GM21717 (cell line): ENCODE measurements around the gene CNTNAP2.

Source experiments
- ATAC-seq: cut with Tn5 transposase; IDR thresholded peaks from one replicate; pipeline ENCODE4 v1.9.1; 2021; ENCODE audit warnings: mild to moderate bottlenecking, moderate library complexity; ENCODE audit not compliant: unreplicated experiment

The CNTNAP2 gene

DNA sequence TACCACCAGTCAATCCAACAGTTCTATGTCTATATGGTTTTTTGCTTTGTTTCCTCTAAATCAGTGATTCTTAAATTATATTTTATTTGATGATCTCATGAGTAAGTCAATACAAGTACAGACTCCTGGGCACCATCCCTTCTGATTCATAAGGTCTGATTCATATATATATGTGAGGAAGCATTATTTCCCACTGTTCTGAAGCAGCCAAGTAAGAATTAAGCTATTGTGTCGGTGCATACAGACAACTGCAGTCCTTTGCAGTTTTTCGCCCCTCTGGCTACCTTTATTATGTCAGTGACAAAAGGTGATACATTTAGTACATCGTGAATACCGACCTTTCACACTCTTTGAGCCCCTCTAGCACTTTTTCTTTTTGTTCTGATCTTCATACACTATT lies 1394.3 kb downstream of the CNTNAP2 start:
- no peak for ATAC-seq

DNA sequence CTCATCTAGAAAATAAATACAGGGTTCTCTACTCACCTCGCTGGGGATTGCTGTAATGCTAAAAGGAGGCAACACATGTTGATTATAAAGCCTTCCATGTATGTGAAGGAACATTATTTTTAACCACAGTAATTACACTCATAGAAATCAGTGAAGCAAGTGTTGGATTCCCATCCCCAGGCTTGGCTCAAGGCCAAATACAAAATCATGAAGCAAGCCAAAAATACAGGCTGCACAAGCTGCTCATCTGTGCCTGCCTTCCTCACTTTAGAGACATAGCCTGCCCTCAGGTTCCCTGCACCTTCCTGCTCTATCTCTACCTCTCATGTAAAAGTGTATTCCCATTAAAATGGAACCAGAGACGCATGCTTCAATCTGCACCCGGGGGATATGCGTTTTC lies 1396.8 kb downstream of the CNTNAP2 start:
- no peak for ATAC-seq

DNA sequence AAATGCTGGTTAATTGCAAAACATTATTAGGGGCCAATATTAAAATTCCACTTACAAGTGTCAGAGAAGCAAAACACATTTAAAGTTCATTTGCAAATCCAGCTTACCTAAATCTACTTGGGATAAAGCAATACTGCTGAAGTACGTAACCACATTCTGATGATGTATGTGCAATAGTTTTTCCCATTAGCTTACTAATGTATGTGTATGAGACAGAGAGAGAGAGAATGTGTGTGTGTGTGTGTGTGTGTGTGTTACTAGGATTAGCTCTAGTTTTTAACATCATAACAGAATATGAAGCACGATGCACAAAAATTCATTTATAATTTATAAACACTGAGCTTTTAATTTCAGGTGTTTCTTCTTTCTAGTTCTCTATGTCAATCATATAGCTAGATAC lies 1399.8 kb downstream of the CNTNAP2 start:
- no peak for ATAC-seq

DNA sequence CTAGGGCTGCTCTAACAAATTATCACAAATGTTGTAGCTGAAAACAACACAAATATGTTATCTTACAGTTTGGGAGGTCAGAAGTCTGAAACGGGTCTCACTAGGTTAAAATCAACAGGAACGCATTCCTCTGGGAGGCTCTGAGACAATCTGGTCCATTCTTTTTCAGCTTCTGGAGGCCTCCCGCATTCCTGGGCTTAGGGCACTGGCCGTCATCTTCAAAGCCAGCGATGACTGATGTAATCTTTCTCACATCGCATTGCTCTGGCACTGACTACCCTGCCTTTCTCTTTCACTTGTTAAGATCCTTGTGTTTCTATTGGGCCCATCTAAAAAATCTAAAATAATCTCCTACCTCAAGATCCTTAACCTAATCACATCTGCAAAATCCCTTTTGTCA lies 1402.5 kb downstream of the CNTNAP2 start:
- ATAC-seq: no peak

DNA sequence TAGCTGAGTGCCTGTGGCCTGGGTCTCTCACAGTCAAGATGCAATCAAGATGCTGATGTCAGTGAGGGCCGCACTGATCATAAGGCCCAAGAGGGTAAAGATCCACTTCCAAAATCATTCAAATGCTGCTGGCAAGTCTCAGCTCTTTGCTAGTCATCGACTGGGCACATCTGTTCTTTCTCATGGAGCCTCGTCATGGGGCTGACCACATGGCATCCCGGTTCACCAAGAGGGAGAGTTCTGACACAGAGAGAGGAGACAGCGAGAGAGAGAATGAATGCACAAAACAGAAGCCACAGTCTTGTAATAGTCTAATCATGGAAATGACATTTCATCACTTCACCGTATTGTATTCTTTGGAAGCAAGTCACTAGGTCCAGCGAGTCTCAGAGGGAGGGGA lies 1406.5 kb downstream of the CNTNAP2 start:
- no peak for ATAC-seq

- no peak for ATAC-seq
These were observed 1408.2 kb downstream of the CNTNAP2 start for GRCh38 chr7:147524726-147525250.

- no peak for ATAC-seq
These were observed 1408.7 kb downstream of the CNTNAP2 start for GRCh38 chr7:147525325-147525724.

DNA sequence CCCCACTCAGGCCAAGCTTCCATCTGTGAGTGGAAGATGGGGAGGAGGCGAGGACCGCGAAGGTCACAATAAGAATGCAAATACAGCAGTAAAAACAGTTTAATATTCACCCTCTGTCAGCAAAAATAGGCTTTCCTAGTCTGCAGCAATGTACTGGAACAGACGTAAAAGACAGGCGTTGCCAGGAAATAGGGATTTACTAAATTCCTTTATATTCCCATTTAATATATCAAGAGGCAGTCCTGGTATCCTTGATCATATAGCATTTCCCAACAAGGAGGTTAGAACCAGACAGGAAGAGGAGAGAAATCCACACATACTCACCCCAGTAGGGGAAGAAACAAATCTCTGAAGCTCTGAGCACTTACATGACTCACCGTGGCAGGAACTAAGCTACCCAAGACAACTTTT lies 1419.1 kb downstream of the CNTNAP2 start:
- no peak for ATAC-seq

GRCh38 chr7:147539685-147540084 lies 1423.1 kb downstream of the CNTNAP2 start:
- ATAC-seq: no peak

GRCh38 chr7:147540743-147541142 lies 1424.1 kb downstream of the CNTNAP2 start:
- ATAC-seq: no peak

- ATAC-seq: no peak
These were observed 1424.7 kb downstream of the CNTNAP2 start for GRCh38 chr7:147541261-147541660.

DNA sequence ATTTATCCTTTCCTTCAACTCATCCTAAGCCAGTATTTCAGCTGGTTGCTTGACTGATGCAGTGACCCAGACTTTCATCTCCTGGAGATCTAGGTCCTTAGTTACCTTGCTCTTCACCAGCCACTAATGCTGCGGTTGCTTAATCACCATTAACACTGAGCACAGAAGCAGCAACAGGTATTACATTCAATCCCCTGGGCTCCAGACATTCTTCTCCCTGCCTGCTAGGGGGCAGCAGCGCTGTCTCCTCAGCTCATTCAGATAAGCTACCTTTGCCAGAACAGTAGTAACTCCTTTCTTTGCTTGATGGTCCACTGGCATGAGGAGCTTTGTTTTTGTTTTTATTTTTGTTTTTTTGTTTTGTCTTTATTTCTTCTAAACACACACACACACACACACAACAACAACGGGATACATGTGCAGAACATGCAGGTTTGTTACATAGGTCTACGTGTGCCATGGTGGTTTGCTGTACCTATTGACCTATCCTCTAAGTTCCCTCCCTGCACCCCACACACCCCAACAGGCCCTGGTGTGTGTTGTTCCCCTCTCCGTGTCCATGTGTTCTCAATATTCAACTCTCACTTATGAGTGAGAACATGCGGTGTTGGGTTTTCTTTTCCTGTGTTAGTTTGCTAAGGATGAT lies 1430.8 kb downstream of the CNTNAP2 start:
- ATAC-seq: no peak

- no peak for ATAC-seq
These were observed 1439.7 kb downstream of the CNTNAP2 start for GRCh38 chr7:147556317-147556716.

DNA sequence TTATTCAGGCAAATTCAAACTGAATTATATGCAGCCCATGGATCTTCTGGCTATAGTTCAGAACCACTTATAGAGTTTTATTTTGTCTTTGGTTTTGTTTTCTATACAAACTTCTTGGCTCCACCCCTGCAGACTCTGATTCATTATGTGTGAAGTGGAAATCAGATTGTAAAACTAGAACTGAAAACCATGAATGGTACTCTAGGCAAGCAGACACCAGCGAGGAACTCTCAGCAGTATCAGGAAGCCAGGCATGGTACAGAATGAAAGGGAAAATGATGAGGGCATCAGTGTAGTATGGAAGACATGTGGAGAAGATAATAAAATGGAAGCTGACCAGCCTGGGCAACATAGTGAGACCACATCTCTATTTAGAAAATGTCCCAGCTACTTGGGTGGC lies 1447.1 kb downstream of the CNTNAP2 start:
- ATAC-seq: no peak

- ATAC-seq: no peak
These were observed 1448.3 kb downstream of the CNTNAP2 start for GRCh38 chr7:147564786-147565476.

GRCh38 chr7:147567043-147567442 lies 1450.4 kb downstream of the CNTNAP2 start:
- no peak for ATAC-seq

GRCh38 chr7:147569116-147569913 lies 1452.7 kb downstream of the CNTNAP2 start:
- ATAC-seq: no peak

- ATAC-seq: no peak
These were observed 1453.8 kb downstream of the CNTNAP2 start for GRCh38 chr7:147570390-147570789.

DNA sequence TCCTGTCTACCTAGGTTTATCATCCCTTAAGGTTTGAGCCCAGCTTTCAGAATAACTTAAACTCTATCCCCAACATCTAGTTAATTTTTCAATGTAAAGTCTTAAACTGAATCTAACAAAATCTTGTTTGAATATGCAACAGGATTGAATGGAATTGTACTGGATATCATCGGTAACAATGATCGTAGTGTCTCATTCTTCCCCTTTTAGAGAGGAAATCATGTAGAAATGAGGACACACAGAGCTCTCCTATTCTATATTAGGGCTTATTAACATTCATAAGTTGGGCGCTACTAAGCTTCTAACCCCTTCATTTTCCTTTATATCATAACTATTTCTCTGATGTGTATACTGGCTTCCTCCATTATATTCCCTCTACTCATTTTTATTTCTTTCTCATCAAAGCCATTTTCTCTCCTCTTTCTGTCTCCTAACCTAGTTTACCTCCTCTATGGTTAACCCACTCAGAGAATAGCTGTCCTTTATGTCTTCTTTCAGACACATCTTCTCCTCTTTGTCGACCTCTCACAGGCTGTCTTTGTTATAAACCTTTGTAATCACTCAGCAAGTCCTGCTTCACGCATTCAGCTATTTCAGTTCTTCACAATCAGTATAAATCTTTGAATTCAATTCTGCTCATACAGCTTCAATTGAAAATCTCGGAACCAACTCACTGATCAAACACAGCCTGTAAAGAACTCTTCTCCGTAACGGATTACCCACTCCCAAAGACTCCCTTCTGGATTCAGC lies 1455.0 kb downstream of the CNTNAP2 start:
- ATAC-seq: no peak

GRCh38 chr7:147578196-147578595 lies 1461.6 kb downstream of the CNTNAP2 start:
- ATAC-seq: no peak

DNA sequence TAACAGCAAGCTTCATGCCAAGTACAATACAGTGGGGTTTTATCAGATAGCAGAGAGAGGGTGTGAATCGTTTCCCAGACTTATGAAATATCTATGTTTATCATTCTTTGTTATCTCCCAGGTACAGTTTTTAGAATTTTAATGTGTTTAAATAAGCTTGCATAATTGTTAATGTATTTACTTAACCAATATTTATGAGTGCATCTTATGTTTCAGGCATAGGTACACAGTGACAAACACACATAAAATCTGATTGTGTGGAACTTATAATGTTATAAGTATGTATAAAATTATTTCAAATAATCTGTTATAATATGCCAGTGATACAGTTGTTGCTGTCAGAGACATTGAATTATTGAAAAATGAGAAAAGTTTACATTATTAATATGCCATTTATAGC lies 1462.5 kb downstream of the CNTNAP2 start:
- ATAC-seq: no peak
